ENCODE data around the gene PALS2.

Gene PALS2, protein sequence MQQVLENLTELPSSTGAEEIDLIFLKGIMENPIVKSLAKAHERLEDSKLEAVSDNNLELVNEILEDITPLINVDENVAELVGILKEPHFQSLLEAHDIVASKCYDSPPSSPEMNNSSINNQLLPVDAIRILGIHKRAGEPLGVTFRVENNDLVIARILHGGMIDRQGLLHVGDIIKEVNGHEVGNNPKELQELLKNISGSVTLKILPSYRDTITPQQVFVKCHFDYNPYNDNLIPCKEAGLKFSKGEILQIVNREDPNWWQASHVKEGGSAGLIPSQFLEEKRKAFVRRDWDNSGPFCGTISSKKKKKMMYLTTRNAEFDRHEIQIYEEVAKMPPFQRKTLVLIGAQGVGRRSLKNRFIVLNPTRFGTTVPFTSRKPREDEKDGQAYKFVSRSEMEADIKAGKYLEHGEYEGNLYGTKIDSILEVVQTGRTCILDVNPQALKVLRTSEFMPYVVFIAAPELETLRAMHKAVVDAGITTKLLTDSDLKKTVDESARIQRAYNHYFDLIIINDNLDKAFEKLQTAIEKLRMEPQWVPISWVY

GRCh38 chr7:24572997-24573553, at the start of gene PALS2:
Gene PALS2 (plus strand): TSS chr7:24573452. CDS start chr7:24623668, 50,216 bp downstream.
- H3K27ac ChIP-seq: peak within 1 kb of the TSS; percentile 94
- POLR2A ChIA-PET (ENCODE audit: low non-redundant PET): interaction anchor here (0.6 kb wide), 1 partner anchor 27 kb away, joined by 3 read pairs; no protein-coding TSS in a partner anchor
- TF ChIP-seq CTCF (conservative IDR thresholded peaks at IDR 0.05; ENCODE audit: low read depth): no peak
- CTCF ChIA-PET: interaction anchor here (0.5 kb wide), 1 partner anchor 710 kb away, joined by 5 read pairs; no protein-coding TSS in a partner anchor
- DNase-seq (ENCODE audit: low spot score): peak; percentile 74

DNA sequence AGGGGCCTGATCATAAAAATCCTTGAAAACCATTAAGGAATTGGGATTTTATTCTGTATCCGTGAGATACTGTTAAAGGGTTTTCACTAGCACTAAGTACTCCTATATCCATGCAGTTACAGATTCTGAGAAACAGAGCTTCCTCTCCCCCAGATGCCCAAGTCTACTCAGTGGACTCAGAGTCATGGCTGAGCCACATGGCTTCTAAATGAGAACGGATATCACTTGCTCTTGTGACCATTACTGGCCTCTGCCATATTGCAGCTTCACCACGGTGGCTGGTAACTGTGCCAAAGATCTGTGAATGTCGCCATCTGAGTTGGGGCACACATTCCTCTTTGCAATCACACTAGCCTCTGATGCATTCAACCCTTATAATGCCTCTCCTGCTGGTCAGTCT, 42.0 kb upstream of the PALS2 start:
- DNase-seq (ENCODE audit: low spot score): no peak
- no peak overlapping the region for H3K27ac ChIP-seq
- CTCF ChIA-PET: no interaction called here
- POLR2A ChIA-PET (ENCODE audit: low non-redundant PET): no interaction called here
- TF ChIP-seq CTCF (conservative IDR thresholded peaks at IDR 0.05; ENCODE audit: low read depth): no peak

GRCh38 chr7:24536682-24537081, 36.6 kb upstream of the PALS2 start:
- no peak overlapping the region for H3K27ac ChIP-seq
- ChIA-PET POLR2A (ENCODE audit: low non-redundant PET) (no interaction called here), CTCF (interaction anchor here (0.6 to 0.8 kb wide), 2 partner anchors 13 to 150 kb away, joined by 3 to 4 read pairs; no protein-coding TSS in a partner anchor)
- no peak for TF ChIP-seq CTCF (conservative IDR thresholded peaks at IDR 0.05; ENCODE audit: low read depth)
- no peak for DNase-seq (ENCODE audit: low spot score)

- ChIA-PET POLR2A (ENCODE audit: low non-redundant PET) (no interaction called here), CTCF (no interaction called here)
- no peak for TF ChIP-seq CTCF (conservative IDR thresholded peaks at IDR 0.05; ENCODE audit: low read depth)
- DNase-seq (ENCODE audit: low spot score): no peak
- no peak overlapping the region for H3K27ac ChIP-seq
Measured at GRCh38 chr7:24540956-24541355, 32.3 kb upstream of the PALS2 start.

DNA sequence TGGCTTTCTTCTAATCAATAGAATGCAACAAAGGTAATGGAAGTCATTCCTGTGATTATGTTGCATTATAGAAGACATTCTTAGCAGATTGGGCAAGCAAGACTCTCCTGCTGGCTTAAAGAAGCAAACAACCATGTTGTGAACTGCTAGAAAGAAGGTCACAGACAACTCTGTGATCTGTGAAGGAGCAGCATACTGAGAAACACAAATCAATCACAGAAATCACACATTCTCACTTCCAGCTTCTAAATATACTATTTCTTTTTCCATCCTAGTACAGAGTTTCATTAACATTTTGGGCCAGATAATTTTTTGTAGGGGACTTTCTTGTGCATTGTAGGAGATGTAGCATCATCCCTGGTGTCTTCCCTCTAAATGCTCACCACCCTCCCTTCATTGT, 28.0 kb upstream of the PALS2 start:
- no peak for DNase-seq (ENCODE audit: low spot score)
- TF ChIP-seq CTCF (conservative IDR thresholded peaks at IDR 0.05; ENCODE audit: low read depth): no peak
- ChIA-PET CTCF (interaction anchor here (0.7 kb wide), 1 partner anchor 66 kb away, joined by 5 read pairs; no protein-coding TSS in a partner anchor), POLR2A (ENCODE audit: low non-redundant PET) (no interaction called here)
- no peak overlapping the region for H3K27ac ChIP-seq

DNA sequence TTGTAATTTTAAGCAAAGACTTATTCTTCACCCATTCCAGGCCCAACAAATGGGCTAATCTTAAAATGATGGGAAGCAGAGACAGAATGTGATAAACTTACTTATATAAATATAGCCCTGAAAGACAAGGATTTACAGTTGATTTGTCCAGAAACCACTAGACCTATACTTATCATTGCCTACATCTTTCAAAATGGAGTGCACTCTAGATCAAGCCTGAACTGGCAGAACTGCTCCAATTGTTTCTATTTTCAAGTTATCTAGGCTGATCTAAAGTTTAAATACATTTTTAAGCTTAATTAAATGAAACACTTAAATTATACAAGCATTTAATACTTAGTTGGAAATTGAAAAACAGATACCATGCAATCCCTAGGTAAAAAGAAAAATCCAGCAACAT, 24.9 kb upstream of the PALS2 start:
- POLR2A ChIA-PET (ENCODE audit: low non-redundant PET): no interaction called here
- TF ChIP-seq CTCF (conservative IDR thresholded peaks at IDR 0.05; ENCODE audit: low read depth): no peak
- DNase-seq (ENCODE audit: low spot score): no peak
- CTCF ChIA-PET: no interaction called here
- H3K27ac ChIP-seq: no peak overlapping the region
